NCI-H2227 treated with DMSO at 0.1 percent for 48 hours (cell line): ENCODE data around the gene PEX11G.

Source experiments
- DNase-seq: peaks from one replicate; lab custom pipeline; 2025; lab: John Stamatoyannopoulos, UW

The PEX11G gene

GRCh38 chr19:7494416-7495098 is 5.7 kb upstream of the PEX11G start:
- DNase-seq: peak; percentile 19

DNA sequence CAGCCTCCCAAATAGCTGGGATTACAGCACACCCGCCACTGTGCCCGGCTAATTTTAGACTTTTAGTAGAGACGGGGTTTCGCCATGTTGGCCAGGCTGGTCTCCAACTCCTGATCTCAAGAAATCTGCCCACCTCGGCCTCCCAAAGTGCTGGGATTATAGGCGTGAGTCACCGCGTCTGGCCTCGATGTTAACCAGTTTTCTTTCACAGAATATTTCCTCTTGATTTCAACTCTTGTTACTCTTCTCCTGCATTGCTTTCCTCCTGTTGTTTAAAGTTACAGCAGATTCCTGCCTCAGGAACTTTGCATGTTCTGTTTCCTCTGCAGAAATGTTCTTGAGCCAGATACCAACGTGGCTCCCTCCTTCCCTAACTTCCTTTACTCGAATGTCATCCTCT is 3.7 kb upstream of the PEX11G start:
- DNase-seq: no peak

DNA sequence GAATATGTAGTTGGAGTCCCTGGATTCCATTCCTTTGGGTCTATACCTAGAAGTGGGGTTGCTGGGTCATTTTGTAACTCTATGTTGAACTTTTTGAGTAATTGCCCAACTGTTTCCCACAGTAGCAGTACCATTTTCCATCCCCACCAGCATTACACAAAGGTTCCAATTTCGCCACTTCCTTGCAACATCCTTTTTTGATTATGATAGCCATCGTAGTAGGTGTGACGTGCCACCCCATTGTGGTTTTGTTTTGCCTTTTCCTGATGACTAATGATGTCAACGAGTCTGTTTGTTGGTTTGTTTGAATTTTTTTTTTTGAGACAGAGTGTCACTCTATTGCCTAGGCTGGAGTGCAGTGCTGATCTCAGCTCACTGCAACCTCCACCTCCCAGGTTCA is 3.3 kb upstream of the PEX11G start:
- no peak for DNase-seq

DNA sequence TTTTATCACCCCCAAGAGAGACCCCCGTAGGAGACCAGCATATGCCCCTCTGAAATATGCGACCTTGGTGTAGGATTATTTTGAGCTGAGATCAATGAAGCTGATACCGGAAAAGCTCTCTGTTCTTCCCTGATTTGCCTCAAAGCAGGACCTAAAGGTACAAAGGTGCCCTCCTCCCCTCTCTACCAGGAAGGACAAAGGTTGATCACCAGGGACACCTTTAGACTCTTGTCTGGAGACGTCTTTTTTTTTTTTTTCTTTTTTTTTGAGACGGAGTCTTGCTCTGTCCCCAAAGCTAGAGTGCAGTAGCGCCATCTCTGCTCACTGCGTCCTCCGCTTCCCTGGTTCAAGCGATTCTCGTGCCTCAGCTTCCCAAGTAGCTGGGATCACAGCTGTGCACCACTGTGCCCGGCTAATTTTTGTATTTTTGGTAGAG is 792 bp upstream of the PEX11G start:
- DNase-seq: no peak

DNA sequence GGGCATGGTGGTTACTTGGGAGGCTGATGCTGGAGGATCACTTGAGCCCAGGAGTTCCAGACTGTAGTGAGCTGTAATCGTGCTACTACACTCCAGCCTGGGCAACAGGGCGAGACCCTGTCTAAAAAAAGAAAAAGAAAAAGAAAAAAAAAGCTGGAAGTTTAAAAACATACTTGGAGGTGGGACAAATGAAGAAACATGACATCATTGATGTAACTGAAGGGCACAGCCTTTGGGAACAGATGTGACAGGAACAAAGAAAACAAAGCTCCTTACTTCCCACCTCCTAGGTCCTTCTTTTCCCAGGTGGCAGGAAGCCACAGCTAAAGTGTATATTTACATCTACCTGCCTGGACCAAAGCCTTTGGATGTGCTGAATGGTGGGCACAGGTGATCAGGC is 1.9 kb downstream of the PEX11G start:
- DNase-seq: no peak

DNA sequence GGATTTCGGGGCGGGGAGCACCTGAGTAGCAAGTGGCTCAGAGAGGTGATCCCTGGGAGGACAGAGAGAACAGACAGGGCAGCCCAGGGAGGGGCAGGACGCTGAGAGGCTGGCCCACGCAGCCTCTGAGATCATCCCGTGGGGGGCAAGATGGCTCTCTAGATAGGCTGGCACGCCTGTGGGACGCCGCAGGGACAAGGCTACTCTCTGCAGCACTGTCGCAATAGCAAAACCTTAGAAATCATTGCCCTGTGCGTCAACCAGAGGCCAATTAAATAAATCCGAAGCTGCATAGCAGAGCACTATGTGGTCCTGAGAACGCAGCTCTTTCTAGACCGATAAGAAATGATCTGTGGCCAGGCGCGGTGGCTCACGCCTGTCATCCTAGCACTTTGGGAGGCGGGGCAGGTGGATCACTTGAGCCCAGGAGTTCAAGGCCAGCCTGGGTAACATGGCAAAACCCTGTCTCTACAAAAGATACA is 5.1 kb downstream of the PEX11G start:
- no peak for DNase-seq

GRCh38 chr19:7482584-7483439 is 6.0 kb downstream of the PEX11G start:
- no peak for DNase-seq

- no peak for DNase-seq
Observed at GRCh38 chr19:7480970-7481255, 7.9 kb downstream of the PEX11G start.

GRCh38 chr19:7480222-7480969 is 8.4 kb downstream of the PEX11G start:
- no peak for DNase-seq

GRCh38 chr19:7478843-7479227 is 10.0 kb downstream of the PEX11G start:
- DNase-seq: no peak

DNA sequence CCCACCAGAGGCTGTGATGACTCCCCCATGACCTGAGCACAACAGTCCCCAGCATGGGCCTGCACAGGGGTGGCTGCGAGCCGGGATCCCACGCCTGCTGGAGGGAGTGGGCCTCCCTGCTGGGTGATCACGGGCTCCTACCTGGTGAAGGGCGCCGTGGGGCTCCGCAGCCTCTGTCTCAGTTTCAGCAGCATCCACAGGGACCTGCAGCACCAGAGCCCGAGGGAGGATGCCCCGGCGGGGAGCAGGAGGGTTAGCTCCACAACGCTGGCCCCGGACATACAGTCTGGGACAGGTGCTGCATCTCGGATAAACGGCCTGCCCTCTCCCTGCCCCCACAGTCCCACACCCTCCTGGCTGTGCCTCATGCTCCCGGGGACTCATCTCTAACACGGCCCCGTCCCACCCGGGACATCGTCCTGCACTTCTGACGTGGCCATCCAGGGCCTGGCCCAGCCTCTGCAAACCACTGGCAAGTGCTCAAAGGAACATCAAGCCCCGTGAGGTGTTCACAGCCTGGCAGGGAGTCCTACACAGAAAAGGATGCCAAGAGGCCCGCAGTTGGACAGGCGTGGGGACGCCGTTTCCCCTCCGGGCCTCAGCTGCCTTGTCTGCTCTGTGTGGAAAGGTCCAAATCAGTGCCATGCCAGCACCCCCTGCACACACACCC is 10.5 kb downstream of the PEX11G start:
- no peak for DNase-seq

DNA sequence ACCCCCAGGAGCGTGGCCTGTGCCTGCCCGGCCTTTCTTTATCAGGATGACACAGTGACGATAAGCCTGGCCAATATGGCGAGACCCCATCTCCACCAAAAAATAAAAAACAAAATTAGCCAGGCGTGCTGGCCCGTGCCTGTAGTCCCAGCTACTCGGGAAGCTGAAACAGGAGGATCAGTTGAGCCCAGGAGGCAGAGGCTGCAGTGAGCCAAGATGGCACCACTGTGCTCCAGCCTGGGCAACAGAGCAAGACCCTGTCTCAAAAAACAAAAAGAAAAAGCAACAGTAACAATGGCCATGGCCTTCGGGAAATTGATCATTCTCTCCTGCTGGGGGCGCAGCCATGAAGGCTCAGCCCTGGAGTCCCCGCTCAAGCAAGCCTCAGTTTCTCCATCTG is 11.1 kb downstream of the PEX11G start:
- no peak for DNase-seq

GRCh38 chr19:7476777-7477494 is 11.9 kb downstream of the PEX11G start:
- DNase-seq: no peak

DNA sequence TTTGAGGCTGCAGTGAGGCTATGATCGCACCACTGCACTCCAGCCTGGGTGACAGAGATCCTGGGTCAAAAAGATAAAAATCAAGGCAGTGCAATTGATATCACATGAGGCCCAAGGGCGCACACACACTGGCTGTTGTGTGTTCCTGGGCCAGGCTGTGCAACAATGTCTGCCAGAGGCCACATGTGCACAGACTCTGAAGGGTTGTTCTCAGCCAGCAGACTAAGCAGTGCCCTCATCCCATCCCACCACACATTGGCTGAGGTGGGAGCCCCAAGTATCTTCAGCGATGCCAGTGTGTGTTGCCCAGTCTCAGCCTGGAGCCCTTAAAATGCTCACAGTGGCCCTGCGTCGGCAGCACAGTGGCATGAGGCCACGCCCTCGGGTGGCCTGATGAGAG is 12.6 kb downstream of the PEX11G start:
- no peak for DNase-seq

DNA sequence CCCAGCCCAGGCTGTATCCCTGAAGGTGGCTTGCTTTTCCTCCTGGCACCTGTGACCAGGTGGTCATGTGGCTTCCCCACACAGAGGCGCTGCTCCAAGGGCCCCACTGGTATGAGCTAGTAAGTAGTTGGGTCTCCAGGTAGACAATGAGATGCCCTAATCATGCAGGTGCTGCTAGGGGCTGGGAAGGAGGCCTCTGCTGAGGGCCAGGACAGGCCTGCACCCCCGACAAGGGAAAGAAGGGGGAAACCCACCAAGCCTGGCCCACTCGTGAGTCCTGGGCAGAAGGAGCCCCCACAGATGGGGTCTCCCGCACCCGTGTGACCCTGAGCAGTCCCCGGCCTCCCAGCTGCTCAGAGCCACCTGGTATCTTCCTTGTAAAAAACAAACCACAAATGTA is 13.2 kb downstream of the PEX11G start:
- no peak for DNase-seq

GRCh38 chr19:7471696-7472615 is 16.9 kb downstream of the PEX11G start:
- no peak for DNase-seq

- DNase-seq: no peak
Observed at GRCh38 chr19:7470540-7471305, 18.1 kb downstream of the PEX11G start.

GRCh38 chr19:7469669-7470285 is 19.1 kb downstream of the PEX11G start:
- DNase-seq: no peak

- DNase-seq: no peak
Observed at GRCh38 chr19:7468840-7469239, 20.0 kb downstream of the PEX11G start.
